GM12801 (cell line): ENCODE measurements around the gene CAV2.

Experiments used
- CTCF ChIP-seq: IDR thresholded peaks from one replicate; pipeline ENCODE4 v1.5.1; 2011; ENCODE audit warnings: control low read depth; ENCODE audit not compliant: insufficient read length; ENCODE audit errors: extremely low read depth

The CAV2 gene

DNA sequence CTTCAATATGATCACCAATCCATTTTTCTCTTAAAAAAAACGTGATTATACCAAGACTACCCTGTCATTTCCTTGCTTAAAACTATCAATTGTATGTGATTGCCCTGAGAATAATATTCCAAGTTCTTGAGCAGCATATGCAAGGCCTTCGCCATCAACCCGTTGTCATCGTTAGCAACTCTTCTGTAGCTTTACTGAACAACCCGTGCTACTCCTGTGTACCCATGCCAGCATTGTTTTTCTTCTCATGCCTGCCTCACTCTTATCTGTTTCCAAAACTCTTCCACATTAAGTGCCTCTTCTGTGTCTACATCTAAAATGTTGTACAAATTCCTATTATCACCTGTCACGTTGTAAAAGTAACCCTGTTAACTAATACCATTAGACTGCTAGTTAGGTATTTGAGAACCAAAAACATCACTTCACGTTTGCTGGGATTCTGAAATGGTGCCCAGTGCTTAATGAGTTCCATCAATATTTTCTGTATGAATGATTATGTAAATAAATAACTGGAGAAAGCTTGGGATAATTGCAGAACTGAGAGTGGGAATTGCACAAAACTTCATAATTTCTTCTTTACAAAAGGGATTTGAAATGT, 10.5 kb downstream of the CAV2 start:
- no peak for TF ChIP-seq CTCF

DNA sequence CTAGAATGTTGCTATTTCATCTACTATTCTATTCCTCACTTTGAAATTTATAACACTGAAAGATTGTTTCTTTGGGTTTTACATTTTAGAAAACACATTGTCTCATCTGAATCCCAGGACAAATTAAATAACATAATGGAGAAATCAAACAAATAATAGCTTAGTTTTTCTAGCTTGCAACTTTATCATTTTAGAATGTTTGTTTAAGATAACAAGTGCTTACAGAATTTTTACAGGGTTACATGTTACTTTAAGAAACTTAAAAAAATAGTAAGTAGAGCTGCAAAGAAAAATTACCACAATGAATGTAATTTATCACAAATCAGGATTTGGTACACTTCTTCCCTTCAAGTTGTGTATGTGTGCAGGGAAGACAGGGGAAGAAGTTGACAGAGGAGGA, 11.3 kb downstream of the CAV2 start:
- no peak for TF ChIP-seq CTCF

GRCh38 chr7:116511552-116512519, 12.3 kb downstream of the CAV2 start:
- TF ChIP-seq CTCF = no peak

GRCh38 chr7:116512520-116513188, 13.1 kb downstream of the CAV2 start:
- TF ChIP-seq CTCF = no peak

DNA sequence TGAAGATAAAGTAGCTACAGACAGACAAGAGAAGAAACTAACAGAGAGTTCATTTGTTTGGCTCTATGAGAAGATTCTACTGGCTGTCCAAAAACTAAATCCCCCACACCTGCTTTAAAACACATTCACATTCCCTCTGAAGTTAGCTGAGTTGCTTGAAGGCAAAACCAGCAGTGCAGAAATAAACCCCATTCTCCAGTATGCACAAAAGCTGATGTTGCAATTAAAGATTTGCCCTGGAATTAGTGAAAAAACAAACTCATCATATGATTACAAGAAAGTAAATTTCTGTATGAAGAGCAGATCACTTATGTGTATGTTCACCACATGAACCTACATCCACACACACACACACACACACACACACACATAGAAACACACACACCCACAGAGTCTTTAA, 16.0 kb downstream of the CAV2 start:
- no peak for TF ChIP-seq CTCF

GRCh38 chr7:116516324-116516723, 16.8 kb downstream of the CAV2 start:
- no peak for TF ChIP-seq CTCF

DNA sequence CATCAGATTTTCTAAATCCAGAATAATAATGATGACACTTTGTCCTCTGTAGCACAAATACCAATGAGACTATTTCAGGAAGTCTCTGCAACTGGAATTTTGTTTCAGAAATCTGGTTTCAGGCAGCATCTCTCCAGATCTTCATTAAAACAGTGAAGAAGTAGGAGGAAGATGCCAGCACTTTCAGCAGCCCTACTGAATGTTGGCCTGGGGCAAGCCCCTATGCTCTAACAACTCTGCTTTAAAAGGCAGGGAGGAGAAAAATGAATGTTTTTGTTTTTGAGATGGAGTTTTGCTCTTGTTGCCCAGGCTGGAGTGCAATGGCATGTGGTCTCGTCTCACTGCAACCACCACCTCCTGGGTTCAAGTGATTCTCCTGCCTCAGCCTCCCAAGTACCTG, 18.1 kb downstream of the CAV2 start:
- no peak for TF ChIP-seq CTCF
